Measurements from ENCODE around the gene IL6R. TPM values are rescaled to one million over a fixed set of nuclear protein-coding genes. Genes with fewer than 3 reads are reported as not detected.

IL6R gene
- total RNA-seq, 1 donor from 2014 or later: 0.78 TPM

DNA sequence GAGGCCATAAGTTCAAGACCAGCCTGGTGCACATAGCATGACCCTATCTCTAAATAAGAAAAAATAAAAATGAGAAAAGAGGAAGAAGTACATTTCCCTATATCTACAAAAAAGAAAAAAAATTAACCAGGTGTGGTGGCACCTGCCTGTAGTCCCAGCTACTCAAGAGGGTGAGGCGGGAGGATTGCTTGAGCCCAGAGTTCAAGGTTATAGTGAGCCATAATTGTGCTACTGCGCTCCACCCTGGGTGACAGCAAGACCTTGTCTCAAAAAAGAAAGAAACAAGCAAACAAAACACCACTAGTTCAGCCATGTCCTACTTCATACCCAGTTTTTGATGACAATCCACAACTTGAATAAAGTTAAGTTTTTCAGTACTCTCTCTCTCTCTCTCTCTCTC, 66.2 kb downstream of the IL6R start:
- H3K9me3 Mint-ChIP-seq: no peaks in the 10 kb centered on the region

DNA sequence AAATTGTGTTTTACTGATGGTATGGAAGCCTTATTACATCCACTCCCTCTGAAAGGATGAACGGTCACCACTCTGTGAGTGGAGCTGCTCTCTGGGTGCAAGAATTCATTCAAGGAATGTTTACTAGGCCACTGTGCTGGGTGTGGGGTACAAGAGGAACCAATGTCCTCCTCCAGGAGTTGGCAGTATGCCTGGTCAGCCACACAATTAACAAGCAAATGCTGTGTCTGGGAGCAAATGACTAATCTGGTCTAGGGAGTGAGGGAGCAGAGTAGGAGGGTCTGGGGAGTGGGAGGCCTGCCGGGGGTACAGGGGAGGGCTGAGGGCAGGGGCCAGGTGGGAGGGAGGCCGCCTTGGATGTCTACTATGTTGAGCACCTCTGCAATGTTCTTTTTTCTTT, 69.7 kb downstream of the IL6R start:
- H3K4me1 Mint-ChIP-seq: peaks cover 7% of the 10 kb centered on the region
- H3K9me3 Mint-ChIP-seq: no peaks in the 10 kb centered on the region
- TF ChIP-seq, protein P1, sequence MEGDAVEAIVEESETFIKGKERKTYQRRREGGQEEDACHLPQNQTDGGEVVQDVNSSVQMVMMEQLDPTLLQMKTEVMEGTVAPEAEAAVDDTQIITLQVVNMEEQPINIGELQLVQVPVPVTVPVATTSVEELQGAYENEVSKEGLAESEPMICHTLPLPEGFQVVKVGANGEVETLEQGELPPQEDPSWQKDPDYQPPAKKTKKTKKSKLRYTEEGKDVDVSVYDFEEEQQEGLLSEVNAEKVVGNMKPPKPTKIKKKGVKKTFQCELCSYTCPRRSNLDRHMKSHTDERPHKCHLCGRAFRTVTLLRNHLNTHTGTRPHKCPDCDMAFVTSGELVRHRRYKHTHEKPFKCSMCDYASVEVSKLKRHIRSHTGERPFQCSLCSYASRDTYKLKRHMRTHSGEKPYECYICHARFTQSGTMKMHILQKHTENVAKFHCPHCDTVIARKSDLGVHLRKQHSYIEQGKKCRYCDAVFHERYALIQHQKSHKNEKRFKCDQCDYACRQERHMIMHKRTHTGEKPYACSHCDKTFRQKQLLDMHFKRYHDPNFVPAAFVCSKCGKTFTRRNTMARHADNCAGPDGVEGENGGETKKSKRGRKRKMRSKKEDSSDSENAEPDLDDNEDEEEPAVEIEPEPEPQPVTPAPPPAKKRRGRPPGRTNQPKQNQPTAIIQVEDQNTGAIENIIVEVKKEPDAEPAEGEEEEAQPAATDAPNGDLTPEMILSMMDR (IDR thresholded peaks at IDR 0.05; ENCODE audit: unreplicated experiment): no peak
- DNase-seq (ENCODE audit: low spot score in 2 of 2, unreplicated experiment in 2 of 2): no peak
- no peak overlapping the region for H3K27ac Mint-ChIP-seq
- H3K36me3 Mint-ChIP-seq: no peaks in the 10 kb centered on the region
- no peak overlapping the region for H3K4me3 Mint-ChIP-seq
- H3K27me3 Mint-ChIP-seq (ENCODE audit: low read depth): no peaks in the 10 kb centered on the region

More for the DNA sequence above, 66.2 kb downstream of the IL6R start:
- TF ChIP-seq, protein P1 (IDR thresholded peaks at IDR 0.05; ENCODE audit: unreplicated experiment): no peak
- Mint-ChIP-seq H3K36me3 (no peaks in the 10 kb centered on the region), H3K27ac (no peak overlapping the region), H3K27me3 (ENCODE audit: low read depth) (no peaks in the 10 kb centered on the region), H3K4me1 (peaks cover 5% of the 10 kb centered on the region), H3K4me3 (no peak overlapping the region)
- no peak for DNase-seq (ENCODE audit: low spot score in 2 of 2, unreplicated experiment in 2 of 2)

GRCh38 chr1:154476791-154477190, 71.6 kb downstream of the IL6R start:
- Mint-ChIP-seq H3K27ac (no peak overlapping the region), H3K4me3 (no peak overlapping the region), H3K27me3 (ENCODE audit: low read depth) (no peaks in the 10 kb centered on the region), H3K9me3 (no peaks in the 10 kb centered on the region), H3K4me1 (peaks cover 7% of the 10 kb centered on the region), H3K36me3 (no peaks in the 10 kb centered on the region)
- TF ChIP-seq, protein P1 (IDR thresholded peaks at IDR 0.05; ENCODE audit: unreplicated experiment): no peak
- no peak for DNase-seq (ENCODE audit: low spot score in 2 of 2, unreplicated experiment in 2 of 2)

GRCh38 chr1:154478013-154478412, 72.9 kb downstream of the IL6R start:
- TF ChIP-seq, protein P1 (IDR thresholded peaks at IDR 0.05; ENCODE audit: unreplicated experiment): no peak
- Mint-ChIP-seq H3K36me3 (no peaks in the 10 kb centered on the region), H3K4me1 (peaks cover 7% of the 10 kb centered on the region), H3K9me3 (no peaks in the 10 kb centered on the region), H3K4me3 (no peak overlapping the region), H3K27me3 (ENCODE audit: low read depth) (no peaks in the 10 kb centered on the region), H3K27ac (no peak overlapping the region)
- DNase-seq (ENCODE audit: low spot score in 2 of 2, unreplicated experiment in 2 of 2): no peak

- H3K27me3 Mint-ChIP-seq (ENCODE audit: low read depth): no peaks in the 10 kb centered on the region
- H3K27ac Mint-ChIP-seq: no peak overlapping the region
- H3K4me1 Mint-ChIP-seq: peaks cover 7% of the 10 kb centered on the region
- TF ChIP-seq, protein P1 (IDR thresholded peaks at IDR 0.05; ENCODE audit: unreplicated experiment): peak; percentile 29
- no peaks in the 10 kb centered on the region for H3K36me3 Mint-ChIP-seq
- no peaks in the 10 kb centered on the region for H3K9me3 Mint-ChIP-seq
- H3K4me3 Mint-ChIP-seq: no peak overlapping the region
- DNase-seq (ENCODE audit: low spot score in 2 of 2, unreplicated experiment in 2 of 2): no peak
Measured at GRCh38 chr1:154478639-154479038, 73.5 kb downstream of the IL6R start.

All from mesothelial cell of epicardium (in vitro differentiated cells).